Measurements from ENCODE around the gene NTN4.

The NTN4 gene

GRCh38 chr12:95764848-95765247, 25.7 kb downstream of the NTN4 start:
- no peak for TF ChIP-seq PATZ1 (CRISPR knock-in tag; IDR thresholded peaks at IDR 0.05; ENCODE audit: borderline replicate concordance)
- TF ChIP-seq OSR1 (CRISPR knock-in tag; IDR thresholded peaks at IDR 0.05), result no peak
- TF ChIP-seq ZNF8 (CRISPR knock-in tag; IDR thresholded peaks at IDR 0.05), result no peak
- no peak for TF ChIP-seq ZFP30 (CRISPR knock-in tag; IDR thresholded peaks at IDR 0.05)
- TF ChIP-seq, protein P1, sequence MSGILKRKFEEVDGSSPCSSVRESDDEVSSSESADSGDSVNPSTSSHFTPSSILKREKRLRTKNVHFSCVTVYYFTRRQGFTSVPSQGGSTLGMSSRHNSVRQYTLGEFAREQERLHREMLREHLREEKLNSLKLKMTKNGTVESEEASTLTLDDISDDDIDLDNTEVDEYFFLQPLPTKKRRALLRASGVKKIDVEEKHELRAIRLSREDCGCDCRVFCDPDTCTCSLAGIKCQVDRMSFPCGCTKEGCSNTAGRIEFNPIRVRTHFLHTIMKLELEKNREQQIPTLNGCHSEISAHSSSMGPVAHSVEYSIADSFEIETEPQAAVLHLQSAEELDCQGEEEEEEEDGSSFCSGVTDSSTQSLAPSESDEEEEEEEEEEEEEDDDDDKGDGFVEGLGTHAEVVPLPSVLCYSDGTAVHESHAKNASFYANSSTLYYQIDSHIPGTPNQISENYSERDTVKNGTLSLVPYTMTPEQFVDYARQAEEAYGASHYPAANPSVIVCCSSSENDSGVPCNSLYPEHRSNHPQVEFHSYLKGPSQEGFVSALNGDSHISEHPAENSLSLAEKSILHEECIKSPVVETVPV (CRISPR knock-in tag; IDR thresholded peaks at IDR 0.05), result no peak
- TF ChIP-seq ESRRG (CRISPR knock-in tag; IDR thresholded peaks at IDR 0.05), result no peak
- TF ChIP-seq ZNF565 (CRISPR knock-in tag; conservative IDR thresholded peaks at IDR 0.05; ENCODE audit: low read depth), result no peak
- no peak for TF ChIP-seq ISL1 (CRISPR knock-in tag; IDR thresholded peaks at IDR 0.05)
- TF ChIP-seq ARNTL (CRISPR knock-in tag; IDR thresholded peaks at IDR 0.05; ENCODE audit: borderline replicate concordance, low read depth), result no peak
- TF ChIP-seq BACH2 (CRISPR knock-in tag; IDR thresholded peaks at IDR 0.05; ENCODE audit: borderline replicate concordance), result no peak
- no peak for TF ChIP-seq SNAI2 (CRISPR knock-in tag; IDR thresholded peaks at IDR 0.05)
- no peak for TF ChIP-seq TCF4 (CRISPR knock-in tag; IDR thresholded peaks at IDR 0.05; ENCODE audit: borderline replicate concordance)
- TF ChIP-seq CREB5 (CRISPR knock-in tag; IDR thresholded peaks at IDR 0.05; ENCODE audit: low read depth), result no peak
- no peak for TF ChIP-seq GLIS3 (CRISPR knock-in tag; IDR thresholded peaks at IDR 0.05)
- no peak for TF ChIP-seq POU6F1 (CRISPR knock-in tag; IDR thresholded peaks at IDR 0.05; ENCODE audit: borderline replicate concordance, low read depth)
- no peak for TF ChIP-seq TSHZ2 (CRISPR knock-in tag; IDR thresholded peaks at IDR 0.05)
- ATAC-seq, result no peak

DNA sequence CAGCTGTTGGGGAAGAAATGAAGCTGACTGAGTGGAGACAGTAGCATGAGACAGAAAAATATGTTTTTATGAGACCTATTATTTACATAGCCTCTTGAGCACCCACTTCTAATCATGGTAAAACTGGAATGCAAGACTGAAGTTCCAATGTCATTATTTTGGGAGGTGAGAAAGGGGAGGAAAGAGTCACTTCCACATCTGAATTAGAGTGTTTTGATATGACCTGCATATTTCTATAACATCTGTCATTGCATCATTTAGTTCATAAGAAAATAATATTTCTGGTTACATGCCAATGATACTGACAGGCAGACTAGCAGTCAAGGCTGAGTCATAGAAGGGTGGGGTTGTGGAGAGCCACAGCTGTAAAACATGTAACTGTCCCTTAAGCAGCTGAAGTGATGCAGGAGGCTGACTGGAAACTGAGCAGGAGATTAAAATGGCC, 26.7 kb downstream of the NTN4 start:
- TF ChIP-seq ISL1 (CRISPR knock-in tag; IDR thresholded peaks at IDR 0.05) (0 out of 2 replicates have a peak, but pooled peaks have one; percentile 8), PATZ1 (CRISPR knock-in tag; IDR thresholded peaks at IDR 0.05; ENCODE audit: borderline replicate concordance) (no peak)
- ATAC-seq, result no peak; the same call in 2 of the 3 replicates

DNA sequence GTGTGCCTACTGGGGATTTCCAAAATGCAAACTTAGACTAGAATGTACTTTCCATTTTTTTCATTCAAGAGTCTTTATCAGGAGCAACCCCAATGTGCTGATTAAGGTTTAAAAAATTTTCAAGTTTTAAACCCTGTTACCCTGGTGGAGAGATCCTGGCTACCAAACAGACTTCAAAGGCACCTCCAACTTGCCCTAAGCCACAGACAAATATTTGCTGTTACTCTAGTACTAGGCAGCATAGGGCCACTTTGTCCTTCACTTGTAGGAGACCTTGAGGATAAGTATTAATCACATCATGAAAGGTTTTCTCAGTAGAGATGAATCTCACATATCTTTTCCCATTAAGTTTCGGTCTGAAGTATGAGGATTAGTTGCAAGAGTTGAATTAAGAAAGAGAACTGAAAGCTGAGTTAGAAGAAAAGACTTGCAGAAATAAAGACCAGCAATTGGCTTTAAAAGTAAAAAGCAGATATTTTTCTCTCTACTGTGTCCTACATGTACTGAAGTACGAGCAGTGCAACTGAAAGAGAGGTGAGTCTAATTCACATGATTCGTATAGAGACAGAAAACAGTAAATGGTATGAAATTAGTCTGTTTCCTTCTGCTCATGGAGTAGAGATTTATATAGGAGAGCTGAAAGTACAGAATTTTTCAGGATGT, 28.3 kb downstream of the NTN4 start:
- TF ChIP-seq TOX (CRISPR knock-in tag; IDR thresholded peaks at IDR 0.05; ENCODE audit: borderline replicate concordance), result no peak
- TF ChIP-seq ZNF70 (CRISPR knock-in tag; IDR thresholded peaks at IDR 0.05), result no peak
- TF ChIP-seq OSR1 (CRISPR knock-in tag; IDR thresholded peaks at IDR 0.05), result no peak
- TF ChIP-seq ZFP30 (CRISPR knock-in tag; IDR thresholded peaks at IDR 0.05), result no peak
- TF ChIP-seq BACH2 (CRISPR knock-in tag; IDR thresholded peaks at IDR 0.05; ENCODE audit: borderline replicate concordance), result no peak
- TF ChIP-seq SNAI2 (CRISPR knock-in tag; IDR thresholded peaks at IDR 0.05), result no peak
- no peak for TF ChIP-seq ZNF565 (CRISPR knock-in tag; conservative IDR thresholded peaks at IDR 0.05; ENCODE audit: low read depth)
- TF ChIP-seq TCF4 (CRISPR knock-in tag; IDR thresholded peaks at IDR 0.05; ENCODE audit: borderline replicate concordance), result no peak
- TF ChIP-seq ZNF8 (CRISPR knock-in tag; IDR thresholded peaks at IDR 0.05), result no peak
- TF ChIP-seq ESRRG (CRISPR knock-in tag; IDR thresholded peaks at IDR 0.05), result no peak
- no peak for ATAC-seq

Measured in SK-N-SH treated with all-trans-retinoic acid at 6 μM for 48 hours (cell line).